A549 (cell line): ENCODE data around the gene KIF5B.

Experiments used
- CEBPB ChIP-seq, 2 experiments: fragments of >200 bp in 1 of 2; sonication (Bioruptor Twin) in 1 of 2; formaldehyde crosslinking in 1 of 2; IDR thresholded peaks; 2 replicates each; pipeline ENCODE4 v1.6.1; 2012 to 2016
- ESRRA ChIP-seq: fragments of 150-350 bp; IDR thresholded peaks from 2 replicates; pipeline ENCODE4 v1.6.1; 2014; ENCODE audit warnings: mild to moderate bottlenecking, low read length, borderline replicate concordance
- JUN ChIP-seq, 2 experiments: fragments of >200 bp; sonication (Bioruptor Twin); formaldehyde crosslinking; IDR thresholded peaks; 2 replicates in 1 of 2; 3 replicates in 1 of 2; pipeline ENCODE4 v1.6.1; 2016 to 2017
- POLR2A ChIP-seq: IDR thresholded peaks from 2 replicates; pipeline ENCODE4 v1.6.1; 2012; ENCODE audit warnings: mild to moderate bottlenecking, low read length
- POLR2AphosphoS2 ChIP-seq: conservative IDR thresholded peaks from 2 replicates; pipeline ENCODE4 v1.6.1; 2012; ENCODE audit warnings: low read length, improper control_type of control experiment, inconsistent platforms
- RCOR1 ChIP-seq: fragments of 150-350 bp; IDR thresholded peaks from 2 replicates; pipeline ENCODE4 v1.6.1; 2014; ENCODE audit warnings: antibody characterized with exemption, low read length, low read depth
- RFX5 ChIP-seq: fragments of 450-650 bp; IDR thresholded peaks from 2 replicates; pipeline ENCODE4 v1.7.1; 2014; ENCODE audit warnings: antibody characterized with exemption, mild to moderate bottlenecking, moderate library complexity
- TF ChIP-seq, protein P1 (sequence below): fragments of >200 bp; sonication (Bioruptor Twin); formaldehyde crosslinking; IDR thresholded peaks from 3 replicates; pipeline ENCODE4 v1.5.1; 2016
- TF ChIP-seq, protein P2 (sequence below): IDR thresholded peaks from 2 replicates; pipeline ENCODE4 v1.6.1; 2012
- TF ChIP-seq, protein P3 (sequence below): fragments of 150-350 bp; IDR thresholded peaks from 2 replicates; pipeline ENCODE4 v1.6.1; 2014; ENCODE audit warnings: low read depth, mild to moderate bottlenecking, low read length
- TF ChIP-seq, protein P4 (sequence below): IDR thresholded peaks from 2 replicates; pipeline ENCODE4 v1.6.1; 2012; ENCODE audit warnings: low read depth, borderline replicate concordance

DNA sequence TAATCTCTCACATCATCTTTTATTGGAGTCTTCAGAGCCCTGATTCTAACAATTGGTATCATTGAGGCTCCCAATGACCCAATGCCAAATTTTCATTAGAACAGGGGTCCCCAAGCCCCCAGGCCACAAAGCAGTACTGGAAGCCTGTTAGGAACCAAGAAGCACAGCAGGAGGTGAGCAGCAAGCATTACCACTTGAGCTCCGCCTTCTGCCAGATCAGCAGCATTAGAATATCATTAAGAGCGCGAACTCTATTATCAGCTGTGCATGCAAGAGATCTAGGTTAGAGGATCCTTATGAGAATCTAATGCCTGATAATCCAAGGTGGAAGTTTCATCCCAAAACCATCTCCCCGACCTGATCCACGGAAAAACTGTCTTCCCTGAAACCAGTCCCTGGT lies 23.1 kb downstream of the KIF5B start:
- TF ChIP-seq JUN (IDR thresholded peaks at IDR 0.05) (no peak), POLR2A (no peak), RFX5 (no peak), ESRRA (no peak), RCOR1 (no peak), CEBPB (IDR thresholded peaks at IDR 0.05) (no peak), POLR2AphosphoS2 (no peak)
- TF ChIP-seq, protein P1, sequence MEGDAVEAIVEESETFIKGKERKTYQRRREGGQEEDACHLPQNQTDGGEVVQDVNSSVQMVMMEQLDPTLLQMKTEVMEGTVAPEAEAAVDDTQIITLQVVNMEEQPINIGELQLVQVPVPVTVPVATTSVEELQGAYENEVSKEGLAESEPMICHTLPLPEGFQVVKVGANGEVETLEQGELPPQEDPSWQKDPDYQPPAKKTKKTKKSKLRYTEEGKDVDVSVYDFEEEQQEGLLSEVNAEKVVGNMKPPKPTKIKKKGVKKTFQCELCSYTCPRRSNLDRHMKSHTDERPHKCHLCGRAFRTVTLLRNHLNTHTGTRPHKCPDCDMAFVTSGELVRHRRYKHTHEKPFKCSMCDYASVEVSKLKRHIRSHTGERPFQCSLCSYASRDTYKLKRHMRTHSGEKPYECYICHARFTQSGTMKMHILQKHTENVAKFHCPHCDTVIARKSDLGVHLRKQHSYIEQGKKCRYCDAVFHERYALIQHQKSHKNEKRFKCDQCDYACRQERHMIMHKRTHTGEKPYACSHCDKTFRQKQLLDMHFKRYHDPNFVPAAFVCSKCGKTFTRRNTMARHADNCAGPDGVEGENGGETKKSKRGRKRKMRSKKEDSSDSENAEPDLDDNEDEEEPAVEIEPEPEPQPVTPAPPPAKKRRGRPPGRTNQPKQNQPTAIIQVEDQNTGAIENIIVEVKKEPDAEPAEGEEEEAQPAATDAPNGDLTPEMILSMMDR = no peak
- TF ChIP-seq, protein P2, sequence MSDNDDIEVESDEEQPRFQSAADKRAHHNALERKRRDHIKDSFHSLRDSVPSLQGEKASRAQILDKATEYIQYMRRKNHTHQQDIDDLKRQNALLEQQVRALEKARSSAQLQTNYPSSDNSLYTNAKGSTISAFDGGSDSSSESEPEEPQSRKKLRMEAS = no peak
- TF ChIP-seq, protein P3, sequence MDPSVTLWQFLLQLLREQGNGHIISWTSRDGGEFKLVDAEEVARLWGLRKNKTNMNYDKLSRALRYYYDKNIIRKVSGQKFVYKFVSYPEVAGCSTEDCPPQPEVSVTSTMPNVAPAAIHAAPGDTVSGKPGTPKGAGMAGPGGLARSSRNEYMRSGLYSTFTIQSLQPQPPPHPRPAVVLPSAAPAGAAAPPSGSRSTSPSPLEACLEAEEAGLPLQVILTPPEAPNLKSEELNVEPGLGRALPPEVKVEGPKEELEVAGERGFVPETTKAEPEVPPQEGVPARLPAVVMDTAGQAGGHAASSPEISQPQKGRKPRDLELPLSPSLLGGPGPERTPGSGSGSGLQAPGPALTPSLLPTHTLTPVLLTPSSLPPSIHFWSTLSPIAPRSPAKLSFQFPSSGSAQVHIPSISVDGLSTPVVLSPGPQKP = no peak
- TF ChIP-seq, protein P4, sequence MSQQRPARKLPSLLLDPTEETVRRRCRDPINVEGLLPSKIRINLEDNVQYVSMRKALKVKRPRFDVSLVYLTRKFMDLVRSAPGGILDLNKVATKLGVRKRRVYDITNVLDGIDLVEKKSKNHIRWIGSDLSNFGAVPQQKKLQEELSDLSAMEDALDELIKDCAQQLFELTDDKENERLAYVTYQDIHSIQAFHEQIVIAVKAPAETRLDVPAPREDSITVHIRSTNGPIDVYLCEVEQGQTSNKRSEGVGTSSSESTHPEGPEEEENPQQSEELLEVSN = no peak
